H1 (cell line): ENCODE results near the gene HES1. TPM values are rescaled to one million over a fixed set of nuclear protein-coding genes. Genes with fewer than 3 reads are reported as not detected.

ENCODE experiments used
- CTBP2 ChIP-seq: IDR thresholded peaks from 2 replicates; pipeline ENCODE4 v1.7.0; 2011; ENCODE audit warnings: borderline replicate concordance, mild to moderate bottlenecking, moderate library complexity, mixed read lengths, low read length; ENCODE audit not compliant: insufficient read depth, insufficient read length
- EGR1 ChIP-seq: IDR thresholded peaks from 2 replicates; pipeline ENCODE4 v1.6.1; 2011; ENCODE audit warnings: low read depth, low read length, borderline replicate concordance
- GTF2F1 ChIP-seq: IDR thresholded peaks from 2 replicates; pipeline ENCODE4 v1.6.1; 2012; ENCODE audit warnings: low read depth, low read length, improper control_type of control experiment, borderline replicate concordance
- POU5F1 ChIP-seq: IDR thresholded peaks from 2 replicates; pipeline ENCODE4 v1.6.1; 2011; ENCODE audit warnings: low read depth, mild to moderate bottlenecking, low read length, moderate library complexity
- RBBP5 ChIP-seq: IDR thresholded peaks from 2 replicates; pipeline ENCODE4 v1.7.1; 2012; ENCODE audit warnings: low read depth, mild to moderate bottlenecking, inconsistent platforms, low read length, moderate library complexity, borderline replicate concordance
- polyA plus RNA-seq, 7 experiments: library from polyadenylated mRNA; depleted of rRNA in 3 of 7; stranded (reverse) in 5 of 7; unstranded in 2 of 7; fragments of >200 nt in 5 of 7; fragments of 200-250 nt in 2 of 7; gene quantifications; 1 replicate in 5 of 7; 2 replicates in 1 of 7; 4 replicates in 1 of 7; pipeline versions ENCODE4 v1.2.1 to v1.2.3, GENCODE V29; 2011 to 2013; ENCODE audit warnings: missing spikeins in 2 of 7, mixed read lengths in 2 of 7
- total RNA-seq: library from RNA; stranded (reverse); fragmentation: NEBNext Ultra II Directional; extraction: Animal tissue kit (Norgen Biotek cat#: 25700); gene quantifications from 2 replicates; pipeline ENCODE4 v1.2.1, GENCODE V29; 2021

The HES1 gene
- total and polyA plus RNA-seq, 2 of the 8 experiments (the other 6 are each of a cell fraction or from before 2014, with no cell fraction given) = 7.9 to 12.9 TPM

DNA sequence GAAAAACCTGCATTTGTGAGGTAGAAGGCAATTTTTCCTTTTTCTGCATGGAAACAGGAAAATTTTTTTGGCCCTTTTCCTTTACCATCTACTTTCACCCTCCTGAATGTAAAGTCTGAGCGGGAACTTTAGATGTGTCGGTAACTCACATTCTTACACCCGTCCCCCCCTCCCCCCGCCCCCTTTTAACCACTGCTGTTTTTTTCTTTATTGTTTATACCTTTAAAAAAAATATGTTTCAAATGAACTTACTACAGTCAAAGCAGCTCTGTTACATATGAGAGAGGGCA lies 487 bp upstream of the HES1 start (continued):
- TF ChIP-seq GTF2F1 (no peak), CTBP2 (no peak), EGR1 (no peak), POU5F1 (no peak), RBBP5 (no peak)
